Measurements from ENCODE around the gene KCNK1.

The KCNK1 gene

GRCh38 chr1:233640179-233640578 lies 26.3 kb downstream of the KCNK1 start:
- DNase-seq = no peak

DNA sequence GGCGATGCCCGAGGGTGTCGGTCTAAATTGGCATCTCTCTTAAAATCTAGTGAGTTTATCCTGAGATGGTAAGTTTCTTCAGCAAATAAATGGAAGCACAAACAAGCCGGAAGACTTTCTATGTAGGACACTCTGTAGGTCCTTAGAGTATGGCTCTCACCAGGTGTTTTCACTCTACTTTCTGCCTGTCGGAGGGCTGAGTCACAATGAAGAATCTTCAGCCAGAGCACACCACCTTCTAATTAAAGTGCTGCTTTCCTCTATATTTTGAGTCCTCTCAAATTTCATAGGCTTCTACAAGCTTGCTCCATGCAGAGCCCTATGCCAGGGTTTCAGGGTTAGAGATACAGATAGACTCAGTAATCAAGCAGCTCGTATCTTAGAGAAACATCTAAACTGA lies 27.1 kb downstream of the KCNK1 start:
- DNase-seq = no peak

DNA sequence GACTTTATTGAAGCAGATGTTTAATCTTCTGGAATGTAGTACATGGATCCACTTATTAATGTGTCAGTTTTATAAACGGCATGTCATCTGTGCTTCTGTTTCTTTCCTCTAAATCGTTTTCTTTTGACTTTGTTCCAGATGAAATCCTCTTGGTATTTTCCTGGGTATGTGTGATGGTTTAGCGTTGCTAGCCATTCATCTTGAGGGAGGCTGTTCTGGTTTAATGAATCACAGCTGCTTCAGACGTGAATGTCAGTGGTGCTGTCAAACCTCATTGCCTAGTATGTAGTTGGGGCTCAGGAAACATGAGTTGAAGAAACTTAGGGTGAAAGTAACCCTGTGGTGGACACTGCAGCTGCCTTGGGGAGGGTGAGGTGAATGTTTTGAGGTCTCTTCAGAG lies 33.2 kb downstream of the KCNK1 start:
- no peak for DNase-seq

- no peak for DNase-seq
Observed at GRCh38 chr1:233647636-233648035, 33.7 kb downstream of the KCNK1 start.

GRCh38 chr1:233651061-233651460 lies 37.2 kb downstream of the KCNK1 start:
- no peak for DNase-seq

GRCh38 chr1:233651563-233652233 lies 37.8 kb downstream of the KCNK1 start:
- no peak for DNase-seq

- DNase-seq = no peak
Observed at GRCh38 chr1:233652526-233652925, 38.6 kb downstream of the KCNK1 start.

GRCh38 chr1:233654658-233655280 lies 40.9 kb downstream of the KCNK1 start:
- no peak for DNase-seq

- DNase-seq = no peak
Observed at GRCh38 chr1:233655301-233655740, 41.4 kb downstream of the KCNK1 start.

- DNase-seq = no peak
Observed at GRCh38 chr1:233656032-233656635, 42.2 kb downstream of the KCNK1 start.

GRCh38 chr1:233656687-233657086 lies 42.8 kb downstream of the KCNK1 start:
- no peak for DNase-seq

DNA sequence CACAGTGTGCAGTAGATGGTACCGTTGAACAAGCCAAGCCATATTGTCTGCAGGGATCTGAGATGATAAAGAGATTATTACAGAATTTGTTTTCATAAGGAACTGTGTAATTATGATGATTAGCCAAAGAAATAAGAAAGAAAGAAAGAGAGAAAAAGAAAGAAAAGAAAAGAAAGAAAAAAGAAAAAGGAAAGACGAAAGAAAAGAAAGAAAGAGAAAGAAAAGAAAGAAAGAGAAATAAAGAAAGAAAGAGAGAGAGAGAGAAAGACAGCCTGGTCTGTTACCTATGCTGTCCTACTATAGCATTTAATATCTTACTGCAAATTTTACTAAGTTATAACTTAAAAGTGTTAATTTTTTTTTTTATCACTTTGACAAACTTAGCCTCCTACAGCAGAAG lies 43.6 kb downstream of the KCNK1 start:
- DNase-seq = no peak

- no peak for DNase-seq
Observed at GRCh38 chr1:233659495-233659894, 45.6 kb downstream of the KCNK1 start.

GRCh38 chr1:233661376-233662159 lies 47.7 kb downstream of the KCNK1 start:
- DNase-seq = no peak

GRCh38 chr1:233662575-233663304 lies 48.8 kb downstream of the KCNK1 start:
- DNase-seq = no peak

- DNase-seq = no peak
Observed at GRCh38 chr1:233664253-233664652, 50.3 kb downstream of the KCNK1 start.

GRCh38 chr1:233664804-233665574 lies 51.1 kb downstream of the KCNK1 start:
- DNase-seq = no peak

DNA sequence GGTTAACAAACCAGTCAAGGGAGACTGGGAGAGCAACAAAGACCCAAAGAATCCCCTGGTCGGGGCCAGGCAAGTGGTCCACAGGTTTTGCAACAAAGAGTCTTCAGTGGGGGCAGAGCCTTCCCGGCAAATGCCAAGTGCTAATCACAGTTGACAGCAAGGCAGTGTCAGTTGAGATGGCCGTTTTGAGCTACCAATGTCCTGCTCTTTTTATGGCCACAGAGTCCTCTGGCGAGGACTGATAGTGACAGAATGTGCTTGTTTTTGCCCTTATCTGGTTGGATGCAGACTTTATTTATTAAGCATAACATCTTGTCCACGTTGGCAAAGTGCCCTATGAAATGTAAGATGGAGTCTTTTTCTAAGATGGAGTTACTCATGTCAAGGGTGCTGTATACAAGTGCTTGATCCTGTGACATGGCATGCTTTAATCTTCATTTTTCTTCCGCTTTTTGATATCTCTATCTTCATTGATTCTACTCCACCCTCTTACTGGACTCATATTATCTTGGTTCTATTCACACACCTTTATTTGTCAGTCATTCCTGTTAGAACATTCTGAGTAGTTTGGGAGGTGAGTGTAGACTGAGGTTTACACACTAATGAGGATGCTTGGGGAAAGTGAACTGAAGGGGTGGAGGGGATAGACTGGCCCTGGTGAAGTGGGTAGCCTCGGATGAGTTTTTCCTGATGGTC lies 51.8 kb downstream of the KCNK1 start:
- DNase-seq = no peak

GRCh38 chr1:233667741-233668140 lies 53.8 kb downstream of the KCNK1 start:
- DNase-seq = no peak

DNA sequence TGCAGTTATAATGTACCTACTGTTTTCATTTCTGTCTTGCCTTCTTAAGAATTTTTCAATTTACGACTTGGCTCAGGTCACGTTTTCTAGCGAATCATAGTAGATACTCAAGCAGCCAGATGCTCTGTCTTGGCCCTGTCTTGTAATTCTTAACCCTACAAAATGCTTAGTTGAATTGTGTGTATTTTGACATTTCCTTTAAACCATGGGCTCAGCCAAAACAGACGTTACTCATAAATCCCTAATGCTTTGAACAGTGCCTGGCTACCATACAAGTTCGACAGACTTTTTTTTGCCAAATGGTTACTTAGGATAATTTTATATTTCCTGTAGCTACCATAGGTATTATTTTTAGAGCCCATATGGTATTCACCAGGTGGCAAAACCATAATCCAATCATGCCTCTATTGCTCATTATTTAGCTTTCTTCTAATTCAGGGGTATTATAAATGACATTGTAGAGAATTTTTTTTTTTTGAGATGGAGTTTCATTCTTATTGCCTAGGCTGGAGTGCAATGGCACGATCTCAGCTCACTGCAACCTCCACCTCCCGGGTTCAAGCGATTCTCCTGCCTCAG lies 54.3 kb downstream of the KCNK1 start:
- no peak for DNase-seq

- DNase-seq = no peak
Observed at GRCh38 chr1:233668725-233669294, 54.9 kb downstream of the KCNK1 start.
